Aorta (tissue), 5 donors: ENCODE results near the gene JAM2. TPM values are rescaled to one million over a fixed set of nuclear protein-coding genes. Genes with fewer than 3 reads are reported as not detected.
A peak's percentile ranks its signal among the peaks of the same experiment; 100 is the strongest.

ENCODE experiments used
- ATAC-seq: fragments of 200-7000 bp; cut with Tn5 transposase; one replicate; pipeline ENCODE4 v1.9.1; 2022; ENCODE audit warnings: moderate library complexity; ENCODE audit not compliant: low FRiP score
- DNase-seq, 2 donors: peaks; one replicate each; pipeline ENCODE4 v3.0.0-alpha.2; 2020
- H3K27ac ChIP-seq, 2 donors: one replicate each; pipeline ENCODE4 v1.5.1; 2013; ENCODE audit warnings: low read length in 2 of 2, mild to moderate bottlenecking in 2 of 2, moderate library complexity in 2 of 2, control low read depth in 1 of 2, inconsistent platforms in 1 of 2, low read depth in 1 of 2
- H3K27me3 ChIP-seq, 2 donors: one replicate each; pipeline ENCODE4 v1.6.1; 2013; ENCODE audit warnings: control low read depth in 1 of 2, low read length in 1 of 2, mild to moderate bottlenecking in 1 of 2, moderate library complexity in 1 of 2; ENCODE audit not compliant: insufficient read depth in 2 of 2, control insufficient read depth in 1 of 2
- H3K36me3 ChIP-seq, 2 donors: one replicate each; pipeline ENCODE4 v1.6.1; 2013; ENCODE audit warnings: control low read depth in 1 of 2, low read length in 1 of 2, mild to moderate bottlenecking in 1 of 2; ENCODE audit not compliant: insufficient read depth in 2 of 2, control insufficient read depth in 1 of 2
- H3K4me1 ChIP-seq, 2 donors: one replicate each; pipeline ENCODE4 v1.6.1; 2013; ENCODE audit warnings: low read length in 2 of 2, control low read depth in 1 of 2, mild to moderate bottlenecking in 1 of 2, moderate library complexity in 1 of 2; ENCODE audit not compliant: insufficient read depth in 2 of 2, control insufficient read depth in 1 of 2
- H3K4me3 ChIP-seq, 2 donors: one replicate each; pipeline ENCODE4 v1.5.1; 2013; ENCODE audit warnings: low read length in 2 of 2, control low read depth in 1 of 2, mild to moderate bottlenecking in 1 of 2
- H3K9me3 ChIP-seq: one replicate; pipeline ENCODE4 v1.6.1; 2013; ENCODE audit warnings: mild to moderate bottlenecking, low read length; ENCODE audit not compliant: control insufficient read depth
- WGBS, 2 donors: extraction: QIAGEN DNeasy Blood & Tissue Kit; methylation state at CpG; one replicate each; pipeline ENCODE4 v1.1.7; 2013; 5-methylcytosine and 5-hydroxymethylcytosine counted together
- intact Hi-C, 2 donors: fragments of 100-400 bp; cut with DNase I; formaldehyde crosslinking; loops; one replicate each; pipeline versions ENCODE4 v1.14.2 to v1.15.0; 2022
- long read RNA-seq, 2 donors: library from polyadenylated mRNA; unstranded; transcript quantifications; one replicate each; pipeline ENCODE4 v2.0.0, GENCODE V29; 2020 to 2021
- polyA plus RNA-seq, 2 donors: library from polyadenylated mRNA; stranded (reverse); fragments of 200-250 nt; gene quantifications; one replicate each; pipeline ENCODE4 v1.2.3, GENCODE V29; 2013
- total RNA-seq, 2 donors: library from RNA; stranded (reverse); fragmentation: NEBNext Ultra II Directional; extraction: Animal tissue kit (Norgen Biotek cat#: 25700); gene quantifications; one replicate each; pipeline ENCODE4 v1.2.1, GENCODE V29; 2021
- donor health status: healthy with polysubstance abuse.
- donor health status: Bipolar disorder and iron deficiency.
- donor health status: DM: no; HTN: no; CAD: no.
- donor health status: DM: no; HTN: no; CAD: no.
- donor health status: DM: yes; HTN: yes; CAD: no.

The JAM2 gene, protein sequence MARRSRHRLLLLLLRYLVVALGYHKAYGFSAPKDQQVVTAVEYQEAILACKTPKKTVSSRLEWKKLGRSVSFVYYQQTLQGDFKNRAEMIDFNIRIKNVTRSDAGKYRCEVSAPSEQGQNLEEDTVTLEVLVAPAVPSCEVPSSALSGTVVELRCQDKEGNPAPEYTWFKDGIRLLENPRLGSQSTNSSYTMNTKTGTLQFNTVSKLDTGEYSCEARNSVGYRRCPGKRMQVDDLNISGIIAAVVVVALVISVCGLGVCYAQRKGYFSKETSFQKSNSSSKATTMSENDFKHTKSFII
- total RNA-seq: 10 to 100 TPM; 20.1 to 61.0 TPM
- 1 to 10 TPM; 2.1 to 5.3 TPM for polyA plus RNA-seq
- long read RNA-seq, donor 1, partial matches to known transcripts: 0 of 2 reads
- long read RNA-seq, donor 1, other reads (novel, unspliced or antisense): 2 of 2 reads
- long read RNA-seq, donor 2, partial matches to known transcripts: 1 of 14 reads
- long read RNA-seq, donor 2, other reads (novel, unspliced or antisense): 12 of 14 reads

GRCh38 chr21:25638660-25639550 lies at the start of gene JAM2:
JAM2 (plus strand) TSS chr21:25639258; CDS start chr21:25639822, 564 bp downstream.
- H3K27me3 ChIP-seq: no peaks in the 10 kb centered on the region
- H3K27ac ChIP-seq: no peak within 1 kb of the TSS
- intact Hi-C loops: no loop called here
- 0 to 1% methylated on average over 41 of the region's 41 CpGs for WGBS, 2 donors
- H3K4me3 ChIP-seq: peak within 1 kb of the TSS; percentile 76 to 90
- ATAC-seq (peak; percentile 79), DNase-seq (peak in 1 of 2 donors; percentile 48)
- no peaks in the 10 kb centered on the region for H3K4me1 ChIP-seq
- H3K36me3 ChIP-seq: no peaks in the 10 kb centered on the region
- H3K9me3 ChIP-seq: no peaks in the 10 kb centered on the region

DNA sequence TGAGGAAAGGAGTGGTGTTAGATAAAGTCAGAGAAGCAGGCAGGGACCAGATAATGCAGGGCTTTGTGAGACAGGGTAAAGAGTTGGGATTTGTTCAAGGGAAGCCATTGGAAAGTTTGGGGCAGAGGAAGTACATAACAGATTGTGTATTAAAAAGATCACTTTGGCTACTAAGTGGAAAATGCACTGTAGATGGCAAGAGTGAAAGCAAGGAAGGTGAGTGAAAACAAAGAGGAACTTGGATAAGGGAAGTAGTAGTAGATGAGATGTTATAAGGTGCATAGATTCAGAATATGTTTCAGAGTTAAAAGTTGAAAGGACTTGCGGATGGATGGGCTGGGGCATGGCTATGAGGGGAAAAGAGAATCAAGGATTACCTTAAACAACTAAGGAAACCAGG lies 49.2 kb upstream of the JAM2 start:
- ATAC-seq: no peak
- peaks cover 0 to 2% of the 10 kb centered on the region in 2 donors for H3K36me3 ChIP-seq
- intact Hi-C loops: no loop called here
- H3K27me3 ChIP-seq: no peaks in the 10 kb centered on the region
- no peaks in the 10 kb centered on the region for H3K4me1 ChIP-seq
- H3K27ac ChIP-seq: no peak overlapping the region
- no peaks in the 10 kb centered on the region for H3K9me3 ChIP-seq
- DNase-seq: no peak
- no peak overlapping the region for H3K4me3 ChIP-seq
- WGBS, 2 donors: 92 to 96% methylated on average over 1 of the region's 1 CpG

DNA sequence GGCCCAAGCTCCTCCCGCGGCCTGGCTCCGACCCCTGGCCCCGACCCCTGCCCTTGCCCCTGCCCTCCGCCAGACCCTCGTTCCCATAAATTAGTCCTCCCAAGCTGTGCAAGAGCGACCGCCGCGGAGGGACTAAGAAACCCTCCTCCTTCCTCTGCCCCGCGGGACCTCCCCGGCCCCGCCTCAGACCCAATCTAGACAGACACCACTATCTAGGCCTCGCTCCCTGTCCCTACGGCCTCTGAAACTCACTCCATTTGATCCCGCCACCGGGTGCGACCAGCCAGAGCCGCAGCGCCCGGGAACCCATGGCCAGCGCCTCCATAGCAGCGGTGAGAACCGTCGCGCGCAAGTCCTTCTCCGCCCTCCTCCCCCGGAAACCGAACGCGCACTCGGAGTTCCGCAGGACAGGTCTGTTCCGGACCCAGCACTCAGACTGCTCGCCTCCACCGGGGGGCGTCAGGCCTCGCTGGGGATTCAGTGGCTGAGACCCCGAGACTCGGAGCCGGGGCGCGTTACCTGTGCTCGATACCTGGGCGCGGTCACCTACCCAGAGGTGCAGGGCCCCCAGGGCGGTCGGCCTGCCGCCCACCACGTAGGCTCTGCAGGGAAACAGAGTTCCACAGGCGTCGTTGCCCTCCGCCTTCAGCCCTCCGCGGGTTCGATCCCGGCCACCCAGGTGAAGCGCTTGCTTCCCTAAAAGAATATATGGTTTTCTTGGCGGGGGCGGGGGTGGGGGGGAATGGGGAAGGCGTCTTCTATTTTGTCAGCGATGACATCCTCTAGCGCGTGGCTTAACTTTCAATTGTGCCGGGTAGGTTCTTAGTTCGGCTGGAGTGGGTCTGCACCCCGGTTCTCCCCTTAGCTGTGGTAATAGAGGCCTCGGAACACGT lies 31.7 kb upstream of the JAM2 start, which contains the start of gene MRPL39:
TSS of gene MRPL39 (minus strand) at position 331 of the 893 bp plus-strand sequence. CDS start at position 325, 6 bp downstream.
- peaks cover 0 to 4% of the 10 kb centered on the region in 2 donors for H3K4me1 ChIP-seq
- H3K27ac ChIP-seq: peak within 1 kb of the TSS in 1 of 2 donors; percentile 38
- no peaks in the 10 kb centered on the region for H3K9me3 ChIP-seq
- peak within 1 kb of the TSS; percentile 88 to 90 for H3K4me3 ChIP-seq
- 0 to 1% methylated on average over 71 of the region's 71 CpGs for WGBS, 2 donors
- intact Hi-C loops: loop anchor here (2.0 kb wide), 2 partner anchors 101 to 103 kb away; no protein-coding TSS in a partner anchor
- DNase-seq: peak; percentile 92 to 95
- H3K36me3 ChIP-seq: peaks cover 0 to 4% of the 10 kb centered on the region in 2 donors
- H3K27me3 ChIP-seq: no peaks in the 10 kb centered on the region
- ATAC-seq: peak; percentile 98

- peak; percentile 96 for ATAC-seq
- H3K9me3 ChIP-seq: no peaks in the 10 kb centered on the region
- intact Hi-C loops: loop anchor here (2.0 kb wide), 2 partner anchors 101 to 103 kb away; no protein-coding TSS in a partner anchor
- H3K36me3 ChIP-seq: peaks cover 0 to 2% of the 10 kb centered on the region in 2 donors
- no peak overlapping the region for H3K27ac ChIP-seq
- DNase-seq: peak; percentile 88 to 90
- 6% methylated on average over 18 of the region's 18 CpGs for WGBS, 2 donors
- H3K4me1 ChIP-seq: peaks cover 0 to 4% of the 10 kb centered on the region in 2 donors
- H3K27me3 ChIP-seq: no peaks in the 10 kb centered on the region
- H3K4me3 ChIP-seq: peak overlapping the region; percentile 88 to 90
These were observed 30.9 kb upstream of the JAM2 start for GRCh38 chr21:25608044-25608737.

DNA sequence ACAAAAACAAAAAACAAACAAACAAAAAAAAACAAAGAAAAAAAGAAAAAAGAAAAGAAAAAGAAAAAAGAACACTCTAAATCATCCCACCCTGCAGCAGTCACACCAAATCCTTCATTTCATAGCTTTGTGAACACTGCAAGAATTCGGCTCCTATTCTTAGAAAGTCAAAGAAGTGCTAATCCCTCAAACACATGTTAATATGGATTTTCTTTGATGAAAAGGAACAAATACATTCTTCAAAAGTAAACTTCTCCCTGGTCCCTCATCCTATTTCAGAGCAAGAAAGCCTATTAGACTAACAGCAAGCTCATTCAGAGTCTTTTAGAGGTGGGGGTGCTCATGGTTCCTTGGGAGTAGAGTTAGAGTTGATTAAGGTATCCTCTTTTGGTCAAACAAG lies 24.6 kb upstream of the JAM2 start:
- Histone ChIP-seq H3K4me1 (no peaks in the 10 kb centered on the region), H3K36me3 (no peaks in the 10 kb centered on the region), H3K9me3 (no peaks in the 10 kb centered on the region), H3K4me3 (no peak overlapping the region), H3K27me3 (no peaks in the 10 kb centered on the region), H3K27ac (no peak overlapping the region)
- ATAC-seq (no peak), DNase-seq (no peak)
- WGBS, 2 donors: 86 to 90% methylated on average over 1 of the region's 1 CpG
- intact Hi-C loops: no loop called here

DNA sequence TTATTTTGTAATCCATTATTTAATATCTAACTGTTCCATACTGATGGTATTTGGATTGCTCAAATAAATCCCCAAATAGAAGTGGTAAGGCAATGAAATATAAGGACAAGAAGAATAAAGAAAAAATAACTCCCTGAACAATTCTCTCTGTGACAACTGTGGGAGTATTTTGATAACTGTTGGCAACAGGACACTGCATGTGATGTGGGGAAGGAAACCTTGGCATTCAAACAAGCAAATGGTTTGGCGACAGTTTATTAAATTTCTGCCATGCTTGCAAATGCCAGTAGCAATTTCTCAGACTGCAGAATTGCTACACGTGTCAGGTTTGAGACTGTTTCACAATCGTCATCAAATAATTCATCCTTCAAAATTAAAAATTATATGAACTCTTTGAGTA lies 23.2 kb upstream of the JAM2 start:
- 21 to 24% methylated on average over 3 of the region's 3 CpGs for WGBS, 2 donors
- H3K4me1 ChIP-seq: no peaks in the 10 kb centered on the region
- no peak overlapping the region for H3K27ac ChIP-seq
- ATAC-seq: no peak
- no peaks in the 10 kb centered on the region for H3K9me3 ChIP-seq
- H3K4me3 ChIP-seq: no peak overlapping the region
- no peaks in the 10 kb centered on the region for H3K27me3 ChIP-seq
- intact Hi-C loops: no loop called here
- DNase-seq: no peak
- H3K36me3 ChIP-seq: no peaks in the 10 kb centered on the region

GRCh38 chr21:25619198-25619597 lies 19.9 kb upstream of the JAM2 start:
- ATAC-seq (no peak), DNase-seq (no peak)
- intact Hi-C loops: no loop called here
- Histone ChIP-seq H3K9me3 (no peaks in the 10 kb centered on the region), H3K27me3 (no peaks in the 10 kb centered on the region), H3K36me3 (no peaks in the 10 kb centered on the region), H3K27ac (no peak overlapping the region), H3K4me1 (no peaks in the 10 kb centered on the region), H3K4me3 (no peak overlapping the region)
- WGBS, 2 donors: 68 to 72% methylated on average over 2 of the region's 2 CpGs
